Astrocyte (in vitro differentiated cells and primary cell): Measurements from ENCODE around the gene ARHGAP6.

Experiments used
- CTCF ChIP-seq: IDR thresholded peaks from 2 replicates; pipeline ENCODE4 v1.5.1; 2011; ENCODE audit warnings: low read depth, mild to moderate bottlenecking, inconsistent platforms, low read length, moderate library complexity; ENCODE audit not compliant: insufficient read depth
- EZH2 ChIP-seq: IDR thresholded peaks from 2 replicates; pipeline ENCODE4 v1.6.1; 2012; ENCODE audit warnings: mild to moderate bottlenecking, low read length, inconsistent platforms; ENCODE audit not compliant: insufficient read depth

GRCh38 chrX:11266573-11267003, 399.1 kb downstream of the ARHGAP6 start:
- TF ChIP-seq EZH2 (no peak), CTCF (no peak)
